C4-2B (cell line): ENCODE measurements around the gene SERHL2.
"Not testable (repeated sequence)": the region's sequence is repeated elsewhere in the genome, so short reads cannot be mapped to it uniquely, and the experiment has no call there.

Source experiments
- ZFX ChIP-seq: fragments of 450-650 bp; IDR thresholded peaks from 2 replicates; pipeline ENCODE4 v1.6.1; 2017
- TF ChIP-seq, protein P1 (sequence below): fragments of 450-650 bp; conservative IDR thresholded peaks from 2 replicates; pipeline ENCODE4 v1.5.1; 2017; ENCODE audit warnings: mild to moderate bottlenecking

DNA sequence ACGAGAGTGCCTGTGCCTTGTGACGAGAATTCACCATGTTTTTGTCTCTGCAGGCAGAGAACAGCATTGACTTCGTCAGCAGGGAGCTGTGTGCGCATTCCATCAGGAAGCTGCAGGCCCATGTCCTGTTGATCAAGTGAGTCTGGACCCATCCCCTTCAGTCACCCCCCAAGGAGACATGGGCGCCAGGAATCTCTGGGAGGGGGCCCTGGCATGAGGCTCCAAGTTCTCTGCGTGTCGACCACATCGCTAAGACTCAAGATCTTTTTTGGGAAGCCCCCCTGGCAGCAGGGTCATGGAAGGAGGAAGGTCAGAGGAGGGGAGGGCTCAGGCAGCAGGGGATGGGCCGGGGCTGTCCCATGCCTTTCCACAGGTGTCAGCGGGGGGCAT is 44.8 kb upstream of the SERHL2 start:
- TF ChIP-seq, protein P1, sequence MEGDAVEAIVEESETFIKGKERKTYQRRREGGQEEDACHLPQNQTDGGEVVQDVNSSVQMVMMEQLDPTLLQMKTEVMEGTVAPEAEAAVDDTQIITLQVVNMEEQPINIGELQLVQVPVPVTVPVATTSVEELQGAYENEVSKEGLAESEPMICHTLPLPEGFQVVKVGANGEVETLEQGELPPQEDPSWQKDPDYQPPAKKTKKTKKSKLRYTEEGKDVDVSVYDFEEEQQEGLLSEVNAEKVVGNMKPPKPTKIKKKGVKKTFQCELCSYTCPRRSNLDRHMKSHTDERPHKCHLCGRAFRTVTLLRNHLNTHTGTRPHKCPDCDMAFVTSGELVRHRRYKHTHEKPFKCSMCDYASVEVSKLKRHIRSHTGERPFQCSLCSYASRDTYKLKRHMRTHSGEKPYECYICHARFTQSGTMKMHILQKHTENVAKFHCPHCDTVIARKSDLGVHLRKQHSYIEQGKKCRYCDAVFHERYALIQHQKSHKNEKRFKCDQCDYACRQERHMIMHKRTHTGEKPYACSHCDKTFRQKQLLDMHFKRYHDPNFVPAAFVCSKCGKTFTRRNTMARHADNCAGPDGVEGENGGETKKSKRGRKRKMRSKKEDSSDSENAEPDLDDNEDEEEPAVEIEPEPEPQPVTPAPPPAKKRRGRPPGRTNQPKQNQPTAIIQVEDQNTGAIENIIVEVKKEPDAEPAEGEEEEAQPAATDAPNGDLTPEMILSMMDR, result not testable (repeated sequence)
- not testable (repeated sequence) for TF ChIP-seq ZFX
